ENCODE results near the gene METRN.
A peak's percentile ranks its signal among the peaks of the same experiment; 100 is the strongest.
"Not testable (repeated sequence)": the region's sequence is repeated elsewhere in the genome, so short reads cannot be mapped to it uniquely, and the experiment has no call there.

The METRN gene

GRCh38 chr16:678209-678857 is 36.6 kb upstream of the METRN start:
- DNase-seq: peak; percentile 48

GRCh38 chr16:678858-679813 is 35.8 kb upstream of the METRN start:
- DNase-seq: peak; percentile 77

GRCh38 chr16:679814-680624 is 34.9 kb upstream of the METRN start, which contains the start of gene STUB1:
TSS of gene STUB1 (plus strand) at chr16:680410. CDS start at chr16:680526, 116 bp downstream.
- DNase-seq: peak; percentile 93

GRCh38 chr16:680625-680945 is 34.3 kb upstream of the METRN start:
- DNase-seq: no peak

- DNase-seq: peak; percentile 77
These were observed 33.8 kb upstream of the METRN start for GRCh38 chr16:680967-681745.

- DNase-seq: no peak
These were observed 33.0 kb upstream of the METRN start for GRCh38 chr16:681746-682427.

GRCh38 chr16:682493-683395 is 32.2 kb upstream of the METRN start:
- DNase-seq: no peak

- peak; percentile 36 for DNase-seq
These were observed 31.4 kb upstream of the METRN start for GRCh38 chr16:683396-684070.

- peak; percentile 100 for DNase-seq
These were observed 30.7 kb upstream of the METRN start, which contains the start of gene JMJD8 for GRCh38 chr16:684071-684794. TSS of gene JMJD8 (minus strand) at chr16:684334. CDS start at chr16:684319, 15 bp downstream.

- no peak for DNase-seq
These were observed 29.8 kb upstream of the METRN start for GRCh38 chr16:684961-685696.

- DNase-seq: no peak
These were observed 29.0 kb upstream of the METRN start for GRCh38 chr16:685967-686366.

GRCh38 chr16:686459-687260 is 28.3 kb upstream of the METRN start:
- DNase-seq: peak; percentile 3

GRCh38 chr16:687499-687898 is 27.4 kb upstream of the METRN start:
- no peak for DNase-seq

- no peak for DNase-seq
These were observed 25.6 kb upstream of the METRN start for GRCh38 chr16:689175-689897.

- not testable (repeated sequence) for DNase-seq
These were observed 23.7 kb upstream of the METRN start for GRCh38 chr16:691242-691641.

GRCh38 chr16:692356-693108 is 22.4 kb upstream of the METRN start:
- DNase-seq: no peak
